Pancreas (tissue), 10 donors: ENCODE results near the gene PTPMT1. TPM values are rescaled to one million over a fixed set of nuclear protein-coding genes. Genes with fewer than 3 reads are reported as not detected.
"Not testable (repeated sequence)": the region's sequence is repeated elsewhere in the genome, so short reads cannot be mapped to it uniquely, and the experiment has no call there.

Experiments
- ATAC-seq, 4 donors: fragments of 200-7000 bp; cut with Tn5 transposase; one replicate each; pipeline versions ENCODE4 v1.8.0 to v1.9.1; 2020; ENCODE audit warnings: mild to moderate bottlenecking in 4 of 4, moderate library complexity in 4 of 4
- DNase-seq, 6 donors: peaks; one replicate each; pipeline ENCODE4 v3.0.0-alpha.2; 2020
- FAIRE-seq: peaks from 2 replicates; lab custom pipeline; 2012; peaks lifted over from hg19 to GRCh38; lab: Jason Lieb, UNC
- H3K27ac ChIP-seq, 4 donors: fragments of 200-600 bp; sonication (generic); 1 replicate in 3 of 4; 2 replicates in 1 of 4; pipeline versions ENCODE4 v1.5.0 to v1.8.0; 2020
- H3K27me3 ChIP-seq, 4 donors: fragments of 200-600 bp; one replicate each; pipeline ENCODE4 v1.8.0; 2021
- H3K36me3 ChIP-seq, 3 donors: fragments of 200-600 bp; sonication (generic) in 1 of 3; one replicate each; pipeline versions ENCODE4 v1.5.0 to v1.8.0; 2020 to 2021
- H3K4me1 ChIP-seq, 3 donors: fragments of 200-600 bp; one replicate each; pipeline ENCODE4 v1.8.0; 2021
- H3K4me3 ChIP-seq, 4 donors: fragments of 200-600 bp; sonication (generic) in 2 of 4; one replicate each; pipeline versions ENCODE4 v1.5.0 to v1.8.0; 2020 to 2021
- H3K9me3 ChIP-seq, 4 donors: fragments of 200-600 bp; one replicate each; pipeline ENCODE4 v1.8.0; 2021
- WGBS, 2 donors: extraction: QIAGEN DNeasy Blood & Tissue Kit; methylation state at CpG; one replicate each; pipeline ENCODE4 v1.1.7; 2013; 5-methylcytosine and 5-hydroxymethylcytosine counted together
- intact Hi-C, 3 donors: fragments of 100-400 bp; cut with DNase I; formaldehyde crosslinking; loops; one replicate each; pipeline versions ENCODE4 v1.11.1 to v1.14.2; 2022
- polyA plus RNA-seq, 2 donors: library from polyadenylated mRNA; stranded (reverse); fragments of 200-250 nt; gene quantifications; one replicate each; pipeline ENCODE4 v1.2.3, GENCODE V29; 2013
- total RNA-seq, 6 donors: library from RNA; stranded (reverse); fragmentation: NEBNext Ultra II Directional in 4 of 6; extraction: Animal tissue kit (Norgen Biotek cat#: 25700) in 4 of 6; gene quantifications; one replicate each; pipeline versions ENCODE4 v1.2.1 to v1.2.4, GENCODE V29; 2021 to 2023
- TF ChIP-seq, protein P1 (sequence below), 4 donors: fragments of 200-600 bp; sonication (generic) in 3 of 4; IDR thresholded peaks; one replicate each; pipeline versions ENCODE4 v1.5.0 to v1.8.0; 2021; ENCODE audit warnings: antibody characterized with exemption in 4 of 4
- donor health status: healthy with polysubstance abuse.
- donor health status: DM: no; HTN: no; CAD: no; lungs with moderate emphysema.
- donor health status: DM: no; HTN: no; CAD: no.
- donor health status: control.
- donor health status: control.
- donor health status: Bipolar disorder and iron deficiency.
- donor health status: DM: yes; HTN: yes; CAD: no.
- donor health status: DM: no; HTN: no; CAD: no.
- donor health status: DM: no; HTN: no; CAD: no.
- donor health status: DM: yes; HTN: yes; CAD: no.

PTPMT1 gene
- total and polyA plus RNA-seq, 8 donors, result 15.7 to 34.3 (median 21.4) TPM

GRCh38 chr11:47553406-47553743, 12.0 kb upstream of the PTPMT1 start:
- peak overlapping the region; percentile 63 to 99 (median 86) for H3K4me3 ChIP-seq
- peaks cover 17 to 23% (median 21%) of the 10 kb centered on the region in 3 donors for H3K4me1 ChIP-seq
- intact Hi-C loops, result no loop called here
- peak overlapping the region; percentile 76 to 89 (median 80) for H3K27ac ChIP-seq
- DNase-seq (no peak), ATAC-seq (peak; percentile 35 to 49 (median 42)), FAIRE-seq (no peak)
- H3K36me3 ChIP-seq, result no peaks in the 10 kb centered on the region
- no peaks in the 10 kb centered on the region for H3K9me3 ChIP-seq
- 0 to 1% methylated on average over 9 of the region's 9 CpGs for WGBS, 2 donors
- no peaks in the 10 kb centered on the region for H3K27me3 ChIP-seq
- TF ChIP-seq, protein P1, sequence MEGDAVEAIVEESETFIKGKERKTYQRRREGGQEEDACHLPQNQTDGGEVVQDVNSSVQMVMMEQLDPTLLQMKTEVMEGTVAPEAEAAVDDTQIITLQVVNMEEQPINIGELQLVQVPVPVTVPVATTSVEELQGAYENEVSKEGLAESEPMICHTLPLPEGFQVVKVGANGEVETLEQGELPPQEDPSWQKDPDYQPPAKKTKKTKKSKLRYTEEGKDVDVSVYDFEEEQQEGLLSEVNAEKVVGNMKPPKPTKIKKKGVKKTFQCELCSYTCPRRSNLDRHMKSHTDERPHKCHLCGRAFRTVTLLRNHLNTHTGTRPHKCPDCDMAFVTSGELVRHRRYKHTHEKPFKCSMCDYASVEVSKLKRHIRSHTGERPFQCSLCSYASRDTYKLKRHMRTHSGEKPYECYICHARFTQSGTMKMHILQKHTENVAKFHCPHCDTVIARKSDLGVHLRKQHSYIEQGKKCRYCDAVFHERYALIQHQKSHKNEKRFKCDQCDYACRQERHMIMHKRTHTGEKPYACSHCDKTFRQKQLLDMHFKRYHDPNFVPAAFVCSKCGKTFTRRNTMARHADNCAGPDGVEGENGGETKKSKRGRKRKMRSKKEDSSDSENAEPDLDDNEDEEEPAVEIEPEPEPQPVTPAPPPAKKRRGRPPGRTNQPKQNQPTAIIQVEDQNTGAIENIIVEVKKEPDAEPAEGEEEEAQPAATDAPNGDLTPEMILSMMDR (IDR thresholded peaks at IDR 0.05), result peak in 1 of 4 donors; percentile 48

DNA sequence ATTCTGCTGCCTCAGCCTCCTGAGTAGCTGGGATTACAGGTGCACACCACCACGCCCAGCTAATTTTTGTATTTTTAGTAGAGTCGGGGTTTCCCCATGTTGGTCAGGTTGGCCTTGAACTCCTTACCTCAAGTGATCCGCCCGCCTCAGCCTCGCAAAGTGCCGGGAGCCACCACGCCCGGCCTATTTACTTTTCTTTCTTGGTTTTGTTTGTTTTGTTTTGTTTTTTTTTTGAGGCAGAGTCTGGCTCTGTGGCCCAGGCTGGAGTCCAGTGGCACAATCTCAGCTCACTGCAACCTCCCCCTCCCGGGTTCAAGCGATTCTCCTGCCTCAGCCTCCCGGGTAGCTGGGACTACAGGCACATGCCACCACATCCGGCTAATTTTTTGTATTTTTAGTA, 8.4 kb upstream of the PTPMT1 start:
- H3K36me3 ChIP-seq, H3K4me3 ChIP-seq, H3K27me3 ChIP-seq, DNase-seq, intact Hi-C loops, FAIRE-seq, H3K27ac ChIP-seq, H3K4me1 ChIP-seq, ATAC-seq, H3K9me3 ChIP-seq: not testable (repeated sequence)
- 85 to 89% methylated on average over 12 of the region's 12 CpGs for WGBS, 2 donors

- DNase-seq (no peak), FAIRE-seq (peak; percentile 99), ATAC-seq (no peak)
- Histone ChIP-seq H3K27me3 (no peaks in the 10 kb centered on the region), H3K27ac (no peak overlapping the region), H3K36me3 (no peaks in the 10 kb centered on the region), H3K4me3 (no peak overlapping the region), H3K9me3 (no peaks in the 10 kb centered on the region), H3K4me1 (peaks cover 0 to 1% (median 0%) of the 10 kb centered on the region in 3 donors)
- WGBS, 2 donors, result 95 to 98% methylated on average over 1 of the region's 1 CpG
- TF ChIP-seq, protein P1 (IDR thresholded peaks at IDR 0.05), result no peak
- intact Hi-C loops, result no loop called here
These were observed 6.7 kb upstream of the PTPMT1 start for GRCh38 chr11:47558695-47559094.

- Histone ChIP-seq H3K4me3 (no peak overlapping the region), H3K9me3 (no peaks in the 10 kb centered on the region), H3K27me3 (no peaks in the 10 kb centered on the region), H3K36me3 (no peaks in the 10 kb centered on the region), H3K27ac (no peak overlapping the region), H3K4me1 (no peaks in the 10 kb centered on the region)
- WGBS, 2 donors, result 85 to 88% methylated on average over 2 of the region's 2 CpGs
- FAIRE-seq (no peak), ATAC-seq (no peak), DNase-seq (no peak)
- intact Hi-C loops, result no loop called here
- TF ChIP-seq, protein P1 (IDR thresholded peaks at IDR 0.05), result no peak
These were observed 5.0 kb upstream of the PTPMT1 start for GRCh38 chr11:47560426-47560825.

- ATAC-seq, H3K36me3 ChIP-seq, H3K9me3 ChIP-seq, intact Hi-C loops, H3K4me3 ChIP-seq, FAIRE-seq, H3K4me1 ChIP-seq, H3K27me3 ChIP-seq, DNase-seq, H3K27ac ChIP-seq: not testable (repeated sequence)
- 71 to 73% methylated on average over 4 of the region's 4 CpGs for WGBS, 2 donors
These were observed 3.0 kb upstream of the PTPMT1 start for GRCh38 chr11:47562393-47562792.

GRCh38 chr11:47564366-47564765, 1.0 kb upstream of the PTPMT1 start:
- 94 to 95% methylated on average over 10 of the region's 10 CpGs for WGBS, 2 donors
- DNase-seq, H3K27me3 ChIP-seq, H3K4me3 ChIP-seq, intact Hi-C loops, H3K4me1 ChIP-seq, H3K36me3 ChIP-seq, H3K9me3 ChIP-seq, H3K27ac ChIP-seq, FAIRE-seq, ATAC-seq: not testable (repeated sequence)
